RWPE1 (cell line): ENCODE results near the gene ZBTB12.
A peak's percentile ranks its signal among the peaks of the same experiment; 100 is the strongest.
"Not testable (repeated sequence)": the region's sequence is repeated elsewhere in the genome, so short reads cannot be mapped to it uniquely, and the experiment has no call there.

Source experiments
- CTCF ChIA-PET: fragments of 350-600 bp; sonication (Branson Sonifier 250); formaldehyde crosslinking; extraction: SDS; loops from one replicate; lab custom pipeline; 2021; lab: Yijun Ruan, JAX
- POLR2A ChIA-PET: fragments of 400-600 bp; formaldehyde crosslinking; extraction: SDS; loops from one replicate; lab custom pipeline; 2020; ENCODE audit warnings: antibody characterized with exemption; ENCODE audit not compliant: low non-redundant PET; lab: Yijun Ruan, JAX
- DNase-seq: peaks from one replicate; pipeline ENCODE4 v3.0.0; 2012; ENCODE audit warnings: low spot score
- H3K27ac ChIP-seq: fragments of 450-650 bp; 2 replicates; pipeline ENCODE4 v1.5.1; 2017
- TF ChIP-seq, protein P1 (sequence below): fragments of 450-650 bp; conservative IDR thresholded peaks from 2 replicates; pipeline ENCODE4 v1.5.1; 2017; ENCODE audit warnings: low read depth, mild to moderate bottlenecking

Gene ZBTB12

DNA sequence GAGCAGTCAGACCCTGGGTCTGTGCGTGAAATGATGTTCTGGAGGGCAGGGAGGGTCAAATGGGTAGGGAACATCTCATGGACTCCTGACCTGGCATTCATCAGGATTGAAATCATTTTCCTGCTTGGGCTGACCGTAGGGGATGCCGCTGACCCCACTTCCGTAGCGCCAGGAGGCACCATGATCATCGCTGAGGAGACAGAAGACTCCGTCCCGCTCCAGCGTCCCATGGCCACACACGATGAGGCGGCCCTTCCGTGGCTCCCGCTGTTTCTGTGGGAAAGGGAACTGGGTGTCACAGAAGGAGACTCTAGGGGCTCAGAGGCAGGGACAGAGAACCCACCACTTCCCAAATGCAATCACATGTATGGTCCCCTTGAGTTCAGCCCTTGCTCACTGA lies 41.5 kb downstream of the ZBTB12 start:
- ChIA-PET POLR2A (interaction anchor here (0.5 kb wide), 1 partner anchor 179 kb away, joined by 3 read pairs; the partner anchor contains the start of gene LY6G5C), CTCF (no interaction called here)
- TF ChIP-seq, protein P1, sequence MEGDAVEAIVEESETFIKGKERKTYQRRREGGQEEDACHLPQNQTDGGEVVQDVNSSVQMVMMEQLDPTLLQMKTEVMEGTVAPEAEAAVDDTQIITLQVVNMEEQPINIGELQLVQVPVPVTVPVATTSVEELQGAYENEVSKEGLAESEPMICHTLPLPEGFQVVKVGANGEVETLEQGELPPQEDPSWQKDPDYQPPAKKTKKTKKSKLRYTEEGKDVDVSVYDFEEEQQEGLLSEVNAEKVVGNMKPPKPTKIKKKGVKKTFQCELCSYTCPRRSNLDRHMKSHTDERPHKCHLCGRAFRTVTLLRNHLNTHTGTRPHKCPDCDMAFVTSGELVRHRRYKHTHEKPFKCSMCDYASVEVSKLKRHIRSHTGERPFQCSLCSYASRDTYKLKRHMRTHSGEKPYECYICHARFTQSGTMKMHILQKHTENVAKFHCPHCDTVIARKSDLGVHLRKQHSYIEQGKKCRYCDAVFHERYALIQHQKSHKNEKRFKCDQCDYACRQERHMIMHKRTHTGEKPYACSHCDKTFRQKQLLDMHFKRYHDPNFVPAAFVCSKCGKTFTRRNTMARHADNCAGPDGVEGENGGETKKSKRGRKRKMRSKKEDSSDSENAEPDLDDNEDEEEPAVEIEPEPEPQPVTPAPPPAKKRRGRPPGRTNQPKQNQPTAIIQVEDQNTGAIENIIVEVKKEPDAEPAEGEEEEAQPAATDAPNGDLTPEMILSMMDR, result no peak
- no peak overlapping the region for H3K27ac ChIP-seq
- DNase-seq, result no peak

DNA sequence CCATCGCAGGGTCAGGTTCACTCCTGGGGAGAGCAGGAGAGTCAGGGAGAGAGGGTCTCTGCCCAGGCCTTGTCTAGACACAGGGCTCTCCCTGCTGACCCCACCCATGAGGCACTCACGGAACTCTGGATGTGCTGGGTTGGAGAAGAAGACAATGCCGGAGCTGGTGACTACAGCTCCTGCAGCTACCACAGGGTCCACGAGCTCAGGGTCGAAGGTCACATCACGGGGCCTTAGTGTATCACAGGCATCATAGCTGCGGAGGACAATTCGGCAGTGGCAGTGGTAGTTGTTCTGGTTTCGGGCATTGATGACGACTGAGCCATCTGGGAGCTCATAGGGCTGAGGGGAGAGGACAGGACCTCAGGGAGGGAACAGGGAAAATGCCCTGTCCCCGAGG lies 42.0 kb downstream of the ZBTB12 start:
- ChIA-PET POLR2A (interaction anchor here (0.5 kb wide), 1 partner anchor 179 kb away, joined by 3 read pairs; the partner anchor contains the start of gene LY6G5C), CTCF (no interaction called here)
- TF ChIP-seq, protein P1, result no peak
- DNase-seq, result no peak
- H3K27ac ChIP-seq, result peak overlapping the region; percentile 11; the same call in 1 of the 2 replicates

DNA sequence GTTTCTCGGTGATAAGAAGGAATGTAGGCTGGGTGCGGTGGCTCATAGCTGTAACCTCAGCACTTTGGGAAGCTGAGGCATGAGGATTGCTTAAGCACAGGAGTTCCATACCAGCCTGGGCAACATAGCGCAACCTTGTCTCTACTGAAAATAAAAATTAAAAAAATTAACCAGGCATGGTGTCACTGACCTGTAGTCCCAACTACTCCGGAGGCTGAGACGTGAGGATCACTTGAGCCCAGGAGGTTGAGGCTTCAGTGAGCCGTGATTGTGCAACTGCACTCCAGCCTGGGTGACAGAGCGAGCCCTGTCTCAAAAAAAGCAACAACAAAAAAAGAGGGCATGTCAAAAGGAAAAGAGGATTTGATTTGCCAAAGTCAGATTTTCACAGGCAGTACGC lies 43.2 kb downstream of the ZBTB12 start:
- ChIA-PET POLR2A (no interaction called here), CTCF (no interaction called here)
- TF ChIP-seq, protein P1, result no peak
- H3K27ac ChIP-seq, result peak overlapping the region; percentile 11; the same call in 1 of the 2 replicates
- no peak for DNase-seq

DNA sequence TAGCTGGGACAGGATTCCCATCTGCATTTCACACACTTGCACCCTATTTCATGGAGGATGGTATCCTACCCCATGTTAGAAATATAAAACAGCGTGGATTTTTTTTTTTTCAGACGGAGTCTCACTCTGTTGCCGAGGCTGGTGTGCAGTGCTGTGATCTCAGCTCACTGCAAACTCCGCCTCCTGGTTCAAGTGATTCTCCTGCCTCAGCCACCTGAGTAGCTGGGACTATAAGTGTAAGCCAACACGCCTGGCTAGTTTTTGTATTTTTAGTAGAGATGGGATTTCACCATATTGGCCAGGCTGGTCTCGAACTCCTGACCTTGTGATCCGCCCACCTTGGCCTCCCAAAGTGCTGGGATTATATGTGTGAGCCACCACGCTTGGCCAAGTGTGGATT lies 44.1 kb downstream of the ZBTB12 start:
- peak overlapping the region; percentile 7; the same call in 1 of the 2 replicates for H3K27ac ChIP-seq
- DNase-seq, POLR2A ChIA-PET, CTCF ChIA-PET: not testable (repeated sequence)

GRCh38 chr6:31851980-31852718 lies 49.7 kb downstream of the ZBTB12 start:
- H3K27ac ChIP-seq, DNase-seq, POLR2A ChIA-PET: not testable (repeated sequence)
- CTCF ChIA-PET, result interaction anchor here (0.6 kb wide), 1 partner anchor 16 kb away, joined by 3 read pairs; no protein-coding TSS in a partner anchor

DNA sequence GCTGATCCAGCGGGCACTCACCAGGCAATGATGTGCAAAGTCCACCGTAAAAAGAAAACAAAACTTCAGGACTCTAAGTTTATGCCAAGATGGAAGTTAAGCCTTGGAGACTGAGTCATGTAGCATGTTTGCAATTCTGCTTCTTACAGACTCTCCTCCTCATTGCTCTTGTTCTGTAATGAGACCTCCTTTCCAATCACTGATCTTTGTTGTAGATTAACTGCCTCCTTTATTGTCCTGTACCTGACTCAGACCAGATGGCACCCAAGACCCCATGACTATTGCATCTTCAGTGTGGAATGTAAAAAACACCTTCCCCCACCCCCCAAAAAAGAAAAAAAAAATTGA lies 50.4 kb downstream of the ZBTB12 start:
- no peak overlapping the region for H3K27ac ChIP-seq
- CTCF ChIA-PET, result no interaction called here
- TF ChIP-seq, protein P1, result no peak
- POLR2A ChIA-PET, result no interaction called here
- no peak for DNase-seq

- ChIA-PET POLR2A (no interaction called here), CTCF (no interaction called here)
- H3K27ac ChIP-seq, result no peak overlapping the region
- no peak for DNase-seq
- TF ChIP-seq, protein P1, result no peak
Observed at GRCh38 chr6:31850765-31851484, 51.0 kb downstream of the ZBTB12 start.
